HG03378 (cell line): ENCODE measurements around the gene SLC25A12.
"Not testable (repeated sequence)": the region's sequence is repeated elsewhere in the genome, so short reads cannot be mapped to it uniquely, and the experiment has no call there.

Experiments used
- ATAC-seq: cut with Tn5 transposase; IDR thresholded peaks from one replicate; pipeline ENCODE4 v1.9.1; 2021; ENCODE audit warnings: mild to moderate bottlenecking, moderate library complexity; ENCODE audit not compliant: unreplicated experiment

Gene SLC25A12

DNA sequence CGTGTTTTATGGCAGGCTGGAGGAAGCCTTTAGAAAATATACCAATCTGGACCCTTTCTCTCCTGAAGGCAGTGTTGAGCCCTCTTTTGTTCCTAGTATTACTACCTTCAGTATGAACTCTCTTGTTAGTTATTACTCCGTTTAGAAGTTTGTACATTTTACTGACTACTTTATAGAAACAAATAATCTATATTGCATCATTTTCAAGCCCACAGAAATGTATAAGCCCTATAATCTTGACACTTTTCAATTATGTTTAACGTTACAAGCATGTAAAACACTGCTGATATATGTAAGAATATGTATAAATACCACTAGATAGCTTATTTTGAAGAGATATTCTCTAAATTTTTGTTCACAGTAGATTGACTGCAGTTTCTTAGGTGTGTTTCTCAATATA is 64.0 kb downstream of the SLC25A12 start:
- ATAC-seq = no peak

DNA sequence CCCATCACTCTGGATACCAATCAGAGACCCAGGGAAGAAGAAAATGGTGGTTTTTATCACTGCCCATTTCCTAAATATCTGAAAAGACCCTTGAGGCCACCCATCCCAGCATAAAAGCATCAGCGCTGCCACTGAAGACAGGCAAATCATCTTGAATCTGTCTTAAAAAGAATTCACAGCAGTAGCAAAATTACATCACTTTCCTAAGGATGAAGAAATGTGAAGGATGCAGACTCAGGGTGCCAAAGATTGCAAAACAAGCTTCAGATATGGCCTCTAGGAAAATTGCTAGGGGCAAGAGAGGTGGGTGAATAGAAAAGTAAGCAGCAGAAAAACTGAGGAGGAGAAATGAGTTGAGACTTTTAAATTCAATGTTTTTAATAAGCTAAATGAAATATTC is 70.0 kb downstream of the SLC25A12 start:
- ATAC-seq = no peak

DNA sequence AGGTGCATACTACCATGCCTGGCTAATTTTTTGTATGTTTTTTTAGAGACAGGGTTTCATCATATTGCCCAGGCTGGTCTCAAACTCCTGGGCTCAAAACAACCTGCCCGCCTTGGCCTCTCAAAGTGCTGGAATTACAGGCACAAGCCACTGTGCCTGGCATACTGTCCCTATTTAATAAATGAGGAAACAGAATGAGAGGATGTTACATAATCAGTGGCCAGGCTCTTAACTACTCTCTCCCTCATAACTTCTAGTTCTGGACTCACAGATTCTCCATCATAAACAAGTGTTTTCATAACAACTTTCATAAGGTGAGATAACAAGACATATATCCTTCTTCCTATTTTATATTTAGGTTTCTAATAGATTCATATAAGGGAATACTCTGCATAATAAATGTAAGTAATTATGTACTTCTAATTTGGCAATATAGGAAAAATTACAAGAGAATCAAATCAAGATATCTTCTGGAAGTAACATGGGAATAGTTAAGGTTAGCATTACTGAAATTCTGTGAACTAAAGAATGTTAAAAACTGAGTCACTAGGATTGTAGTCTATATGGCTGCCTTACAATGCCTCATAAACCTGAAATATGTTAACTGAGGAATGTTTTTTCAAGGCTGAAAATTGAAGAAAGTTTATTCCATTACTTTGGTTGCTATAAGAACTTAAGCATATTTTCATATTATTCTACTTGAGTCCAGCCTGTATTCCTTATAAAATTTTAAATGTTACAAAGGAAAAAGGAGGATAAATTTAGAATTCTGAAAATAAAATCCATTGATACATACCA is 71.3 kb downstream of the SLC25A12 start:
- ATAC-seq = no peak

DNA sequence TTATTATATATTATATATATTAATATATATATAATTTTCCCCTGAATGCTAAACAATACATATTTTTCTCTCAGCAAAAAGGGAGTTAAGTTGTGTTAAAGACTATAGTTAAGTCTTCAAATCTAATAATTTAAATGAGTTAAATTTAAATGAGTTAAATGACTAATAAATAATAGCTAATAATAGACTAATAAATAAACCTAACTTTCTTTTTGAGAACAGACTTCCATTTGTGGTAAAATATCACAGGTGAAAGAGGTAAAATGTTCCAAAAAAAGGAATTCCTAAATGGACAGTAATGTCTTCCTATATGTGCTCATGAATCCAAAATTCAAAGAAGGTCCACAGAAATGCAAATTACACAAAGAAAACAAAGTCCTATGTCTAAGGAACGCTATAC is 74.6 kb downstream of the SLC25A12 start:
- no peak for ATAC-seq

DNA sequence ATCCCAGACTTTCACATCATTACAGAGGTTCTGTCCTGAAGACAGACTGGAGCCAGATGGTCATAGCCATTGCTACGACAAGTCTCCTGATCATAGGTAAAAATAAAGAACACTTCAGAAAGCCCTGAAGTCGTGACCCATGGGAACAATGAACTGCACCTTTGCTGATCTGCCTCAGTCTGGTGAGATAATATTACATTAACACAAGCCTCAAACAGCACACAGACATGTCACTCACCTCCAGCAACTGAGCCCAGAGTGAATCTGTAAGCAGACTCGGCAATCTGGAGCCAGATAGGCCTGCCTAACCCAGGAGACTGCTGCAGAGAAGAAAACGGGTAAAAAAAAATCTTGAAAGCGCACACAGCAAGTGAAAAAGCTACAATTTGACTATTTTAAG is 79.2 kb downstream of the SLC25A12 start:
- ATAC-seq = no peak

DNA sequence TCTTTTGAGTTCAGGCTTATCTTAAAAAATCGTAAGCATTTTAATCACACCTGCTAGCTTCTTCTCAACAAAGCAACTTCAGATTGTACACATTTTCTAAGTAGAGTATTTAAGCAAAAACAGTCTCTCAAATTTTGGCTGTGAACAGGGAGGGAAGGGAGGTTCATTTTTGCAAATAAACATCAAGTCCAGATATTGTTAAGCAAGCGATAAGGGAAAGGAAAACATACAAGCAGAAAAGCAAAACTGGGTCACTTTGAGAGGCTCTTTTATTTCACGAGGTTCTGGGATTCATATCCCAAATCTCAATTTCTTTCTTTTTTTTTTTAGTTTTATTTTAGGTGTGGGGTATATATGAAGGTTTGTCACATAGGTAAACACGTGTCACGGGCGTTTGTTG is 79.9 kb downstream of the SLC25A12 start:
- no peak for ATAC-seq

DNA sequence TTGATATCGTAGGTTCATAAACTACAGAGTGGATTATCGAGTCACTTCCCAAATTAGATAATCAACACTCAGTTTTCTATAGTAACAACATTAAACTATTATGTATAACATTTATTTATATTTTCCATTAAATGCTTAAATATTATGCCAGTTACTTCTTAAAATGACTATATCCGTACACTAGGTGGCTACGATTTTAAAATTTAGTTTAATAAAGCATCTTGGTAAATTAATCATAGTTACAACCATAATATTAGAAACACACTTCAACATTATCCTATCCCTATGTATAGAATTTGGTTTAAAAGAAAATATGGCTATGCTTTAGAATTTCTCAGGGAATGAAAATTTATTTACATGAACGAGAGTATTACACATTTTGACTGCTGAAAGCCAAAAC is 80.3 kb downstream of the SLC25A12 start:
- no peak for ATAC-seq

DNA sequence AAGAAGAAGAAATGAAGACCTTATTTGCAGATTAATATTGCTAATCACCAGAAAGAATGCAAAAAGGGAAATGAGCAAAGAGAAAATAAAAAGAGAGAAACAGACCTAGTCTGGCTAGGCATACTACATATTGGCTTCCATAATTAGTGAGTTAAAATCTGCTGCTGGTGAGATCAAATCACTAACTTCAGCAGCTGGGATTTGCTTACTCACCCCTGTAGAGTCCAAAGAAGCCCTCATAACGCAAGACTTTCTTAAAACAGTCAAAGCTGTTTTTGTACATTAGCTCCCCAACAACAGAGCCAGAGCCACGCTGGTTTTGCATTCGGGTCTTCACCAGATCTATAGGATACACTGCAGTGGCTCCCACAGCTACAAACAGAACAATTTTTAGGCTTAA is 80.9 kb downstream of the SLC25A12 start:
- no peak for ATAC-seq

DNA sequence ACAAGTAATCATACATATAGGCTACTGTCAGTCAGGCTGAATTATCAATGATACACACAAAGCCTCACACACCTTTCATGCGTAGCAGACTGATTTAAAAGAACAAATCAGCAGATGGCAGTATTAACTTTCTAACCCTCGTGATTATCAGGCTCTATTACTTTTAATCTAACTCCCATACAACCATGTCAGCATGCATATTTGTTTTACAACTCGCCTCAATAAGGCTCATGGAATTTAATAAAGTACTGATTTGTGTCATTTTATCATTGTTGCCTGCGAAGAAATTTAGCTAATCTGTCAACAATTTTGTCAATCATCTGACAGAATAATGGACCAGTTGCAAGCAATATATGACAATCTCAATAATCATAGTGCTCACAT is 82.8 kb downstream of the SLC25A12 start:
- no peak for ATAC-seq

DNA sequence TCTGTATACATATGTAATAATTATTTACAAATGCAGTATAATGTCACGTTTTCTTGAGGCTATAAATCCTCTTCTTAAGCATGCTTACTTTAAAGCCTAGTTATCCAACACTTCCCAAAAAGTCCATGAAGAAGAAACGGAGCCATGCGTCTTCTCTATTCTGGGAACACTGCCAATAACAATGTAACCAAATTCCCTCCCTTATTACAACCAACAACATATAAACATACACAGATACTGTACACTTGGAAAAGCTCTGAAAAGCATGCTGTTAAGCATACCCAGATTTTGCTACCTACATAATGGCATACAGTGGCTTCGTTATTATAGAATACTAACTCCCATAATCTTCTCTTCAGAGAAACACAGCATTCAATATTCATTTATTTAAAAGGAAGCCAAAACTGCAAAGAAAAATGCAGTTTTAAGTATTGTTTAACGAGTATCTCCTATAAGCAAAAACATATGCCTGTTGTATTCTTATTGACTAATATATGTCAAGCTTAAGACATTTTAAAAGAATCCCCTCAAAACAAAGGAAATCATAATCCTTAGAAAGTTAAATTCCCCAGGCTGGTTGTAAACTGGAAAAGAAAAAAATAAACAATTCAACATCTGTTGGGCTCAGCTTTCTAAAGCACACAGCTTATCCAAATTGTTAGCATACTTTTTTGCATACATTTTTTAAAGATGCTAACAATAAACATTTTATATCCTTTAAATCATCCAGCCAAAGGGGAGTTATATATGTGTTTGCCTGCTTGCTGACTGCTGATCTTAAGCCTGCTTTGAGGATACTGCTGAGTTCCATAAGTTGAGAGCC is 83.4 kb downstream of the SLC25A12 start:
- no peak for ATAC-seq

DNA sequence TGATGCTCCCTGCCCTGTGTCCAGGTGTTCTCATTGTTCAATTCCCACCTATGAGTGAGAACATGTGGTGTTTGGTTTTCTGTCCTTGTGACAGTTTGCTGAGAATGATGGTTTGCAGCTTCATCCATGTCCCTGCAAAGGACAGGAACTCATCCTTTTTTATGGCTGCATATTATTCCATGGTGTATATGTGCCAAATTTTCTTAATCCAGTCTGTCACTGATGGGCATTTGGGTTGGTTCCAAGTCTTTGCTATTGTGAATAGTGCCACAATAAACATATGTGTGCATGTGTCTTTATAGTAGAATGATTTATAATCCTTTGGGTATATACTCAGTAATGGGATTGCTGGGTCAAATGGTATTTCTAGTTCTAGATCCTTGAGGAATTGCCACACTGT is 85.2 kb downstream of the SLC25A12 start:
- ATAC-seq = not testable (repeated sequence)

DNA sequence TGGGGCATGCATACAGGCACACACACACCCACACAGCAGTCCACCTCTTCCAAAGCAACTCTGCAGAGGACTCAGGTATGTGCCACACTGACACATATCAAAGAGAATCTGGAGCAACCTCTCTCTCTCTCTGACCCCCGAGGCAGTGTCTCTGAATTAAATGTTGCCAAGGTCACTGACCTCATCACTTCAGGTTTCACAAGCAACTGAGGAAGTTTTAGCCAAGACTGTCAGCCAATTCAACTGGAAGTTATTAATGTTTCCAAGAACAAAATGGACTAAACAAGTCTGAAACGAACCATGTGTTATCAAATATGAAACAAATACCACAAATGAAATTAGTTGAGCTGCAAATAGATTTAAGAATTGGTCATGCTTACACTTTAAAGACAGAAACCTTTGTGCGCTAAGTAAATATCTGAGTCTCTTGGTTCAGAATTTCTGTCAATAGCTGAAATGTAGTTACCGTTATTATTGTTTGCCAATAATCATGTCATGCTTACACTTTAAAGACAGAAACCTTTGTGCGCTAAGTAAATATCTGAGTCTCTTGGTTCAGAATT is 86.1 kb downstream of the SLC25A12 start:
- ATAC-seq = no peak

DNA sequence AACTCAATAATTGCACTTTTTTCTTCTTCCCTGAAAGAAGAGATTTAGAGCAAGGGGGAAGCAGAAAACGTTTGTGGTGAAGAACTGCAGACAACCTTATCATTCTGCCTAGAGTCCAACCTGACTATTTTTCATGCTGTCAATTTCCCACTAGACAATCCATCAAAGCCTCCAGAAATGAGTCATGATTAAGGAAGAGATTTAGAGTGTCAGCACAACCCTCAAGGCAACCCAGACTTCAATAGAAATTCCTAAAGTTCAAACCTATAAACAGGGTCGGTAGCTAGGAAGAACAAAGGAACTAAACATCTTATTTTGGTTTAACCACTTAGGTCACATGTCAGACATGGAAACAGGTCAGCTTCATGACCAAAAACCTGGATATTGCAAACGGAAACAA is 86.9 kb downstream of the SLC25A12 start:
- no peak for ATAC-seq

DNA sequence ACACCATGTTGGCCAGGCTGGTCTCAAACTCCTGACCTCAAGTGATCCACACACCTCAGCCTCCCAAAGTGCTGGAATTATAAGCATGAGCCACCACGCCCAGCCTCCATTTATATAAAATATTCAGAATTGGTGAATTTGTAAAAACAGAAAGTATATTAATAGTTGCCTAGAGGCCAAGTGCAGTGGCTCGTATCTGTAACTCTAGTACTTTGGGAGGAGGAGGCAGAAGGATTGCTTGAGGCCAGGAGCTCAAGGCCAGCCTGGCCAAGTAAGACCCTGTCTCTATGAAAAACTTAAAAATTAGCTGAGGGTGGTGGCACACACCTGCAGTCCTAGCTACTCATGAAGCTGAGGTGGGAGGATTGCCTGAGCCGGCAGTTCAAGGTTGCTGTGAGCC is 89.6 kb downstream of the SLC25A12 start:
- no peak for ATAC-seq

DNA sequence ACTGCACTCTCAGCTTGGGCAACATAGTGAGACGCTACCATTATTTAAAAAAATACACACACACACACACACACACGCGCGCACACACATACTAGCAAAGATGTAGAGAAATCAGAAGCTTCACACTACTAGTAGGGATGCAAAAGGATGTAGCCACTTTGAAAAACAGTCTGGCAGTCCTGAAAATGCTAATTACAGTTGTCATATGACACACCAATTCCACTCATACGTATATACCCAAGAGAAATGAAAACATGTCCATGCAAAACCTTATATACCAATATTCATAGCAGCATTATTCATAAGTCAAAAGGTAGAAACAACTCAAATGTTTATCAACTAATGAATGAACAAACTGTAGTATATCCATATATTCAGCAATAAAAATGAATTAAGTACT is 90.3 kb downstream of the SLC25A12 start:
- no peak for ATAC-seq

DNA sequence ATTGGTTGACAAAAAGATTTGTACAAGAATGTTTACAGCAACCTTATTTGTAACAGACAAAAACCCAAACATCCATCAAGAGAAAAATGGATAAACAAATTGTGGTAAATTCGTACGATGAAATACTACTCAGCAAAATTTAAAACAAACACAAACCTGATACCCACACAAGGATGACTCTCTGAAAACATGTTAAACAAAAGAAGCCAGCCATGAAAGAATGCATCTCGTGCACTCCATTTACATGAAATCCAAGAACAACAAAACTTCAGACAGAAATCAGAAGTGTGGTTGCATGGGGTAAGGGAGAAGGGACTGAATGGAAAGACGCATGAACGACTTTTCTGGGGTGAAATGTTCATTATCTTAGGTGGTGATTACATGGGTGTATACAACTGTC is 93.4 kb downstream of the SLC25A12 start:
- ATAC-seq = no peak

DNA sequence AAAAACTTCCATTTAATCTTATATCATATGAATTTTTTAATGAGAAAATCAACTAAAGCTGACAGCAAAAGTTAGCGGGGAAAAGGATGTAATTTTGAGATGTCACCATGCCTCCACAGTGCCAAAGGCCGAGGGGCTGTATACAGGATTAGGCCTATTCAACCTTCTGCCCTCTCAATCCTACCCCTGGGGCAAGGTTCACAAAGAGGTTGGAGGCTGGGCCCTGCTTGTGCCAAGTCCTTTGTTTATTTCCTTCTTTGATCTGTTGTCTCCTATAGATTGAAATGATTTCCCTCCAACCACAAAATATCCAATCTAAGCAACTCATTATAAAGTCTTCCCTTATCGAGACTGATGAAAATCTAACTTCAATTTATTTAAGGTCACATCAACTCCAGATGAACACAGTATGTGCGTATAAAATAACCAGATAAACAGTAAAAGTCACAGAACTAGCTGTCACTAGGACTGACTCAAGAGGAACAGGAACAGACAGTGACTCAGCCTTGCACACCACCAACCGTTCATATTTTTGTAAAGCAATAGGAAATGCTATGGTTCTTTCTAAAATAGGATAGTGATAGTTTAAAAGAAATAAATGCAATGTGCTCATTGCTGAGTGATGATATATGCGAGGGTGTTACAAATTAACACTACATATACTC is 95.8 kb downstream of the SLC25A12 start:
- no peak for ATAC-seq

DNA sequence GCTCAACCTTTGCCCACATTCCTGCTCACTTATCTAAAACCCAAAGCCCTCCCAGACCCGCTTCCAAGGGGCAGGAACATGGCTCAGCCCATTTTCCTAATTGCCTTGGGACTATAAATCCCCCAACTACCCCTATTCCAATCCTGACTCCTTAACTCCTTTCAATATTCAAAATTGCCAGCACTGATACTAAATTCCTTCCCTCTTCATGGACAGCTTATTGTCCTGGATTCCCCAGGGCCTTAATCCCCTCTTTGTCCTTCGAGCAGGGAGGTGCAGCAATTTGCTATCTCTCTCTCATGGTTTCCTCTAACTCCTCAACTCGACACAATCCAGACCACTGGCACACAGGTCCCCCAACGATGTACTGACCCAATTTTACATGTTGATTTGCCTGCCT is 99.1 kb downstream of the SLC25A12 start:
- ATAC-seq = no peak

DNA sequence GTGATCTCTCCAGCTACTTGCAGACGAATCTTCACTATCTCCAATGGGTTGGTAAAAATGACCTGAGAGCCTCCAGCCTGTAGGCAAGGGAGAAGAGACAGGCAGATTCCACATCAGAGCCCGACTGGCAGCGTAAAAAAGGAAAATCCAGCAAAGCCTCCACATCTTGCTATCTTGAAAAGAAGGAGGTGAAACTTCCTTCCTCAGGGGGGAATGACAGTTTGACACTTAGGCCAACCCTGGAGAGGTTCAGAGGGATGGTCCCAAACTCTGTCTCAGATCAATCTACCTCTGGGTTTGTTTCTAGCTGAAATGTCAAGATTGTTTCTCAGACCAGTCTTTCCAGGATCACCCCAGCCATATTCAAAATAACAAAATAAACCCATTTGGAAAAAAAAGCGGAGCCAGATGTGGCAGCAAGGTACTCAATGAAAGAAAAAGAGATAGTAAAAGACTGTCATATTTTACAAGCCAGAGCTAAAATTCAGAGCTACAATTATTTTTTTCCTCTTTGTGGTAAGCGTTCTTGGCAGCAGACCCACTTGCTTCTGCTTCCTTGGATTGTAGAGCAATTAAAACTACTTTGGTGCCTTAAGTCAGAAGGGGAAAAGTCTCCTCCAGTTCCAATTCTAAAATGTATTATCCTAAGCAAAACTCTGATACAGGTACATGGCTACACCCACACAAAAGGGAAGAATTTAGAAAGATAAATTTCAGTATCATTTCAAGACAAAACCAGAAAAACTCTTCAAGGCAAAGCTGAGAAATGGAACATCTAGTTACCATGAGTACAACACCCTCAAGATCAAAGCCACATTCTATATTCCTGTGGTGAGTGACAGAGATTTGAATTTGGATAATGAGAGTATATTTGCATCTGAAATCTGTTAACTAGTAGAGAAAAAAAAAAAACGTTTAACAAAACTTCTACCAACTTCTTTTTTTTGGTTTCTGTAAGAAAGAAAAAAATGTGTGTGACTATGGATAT is 100.1 kb downstream of the SLC25A12 start:
- no peak for ATAC-seq

DNA sequence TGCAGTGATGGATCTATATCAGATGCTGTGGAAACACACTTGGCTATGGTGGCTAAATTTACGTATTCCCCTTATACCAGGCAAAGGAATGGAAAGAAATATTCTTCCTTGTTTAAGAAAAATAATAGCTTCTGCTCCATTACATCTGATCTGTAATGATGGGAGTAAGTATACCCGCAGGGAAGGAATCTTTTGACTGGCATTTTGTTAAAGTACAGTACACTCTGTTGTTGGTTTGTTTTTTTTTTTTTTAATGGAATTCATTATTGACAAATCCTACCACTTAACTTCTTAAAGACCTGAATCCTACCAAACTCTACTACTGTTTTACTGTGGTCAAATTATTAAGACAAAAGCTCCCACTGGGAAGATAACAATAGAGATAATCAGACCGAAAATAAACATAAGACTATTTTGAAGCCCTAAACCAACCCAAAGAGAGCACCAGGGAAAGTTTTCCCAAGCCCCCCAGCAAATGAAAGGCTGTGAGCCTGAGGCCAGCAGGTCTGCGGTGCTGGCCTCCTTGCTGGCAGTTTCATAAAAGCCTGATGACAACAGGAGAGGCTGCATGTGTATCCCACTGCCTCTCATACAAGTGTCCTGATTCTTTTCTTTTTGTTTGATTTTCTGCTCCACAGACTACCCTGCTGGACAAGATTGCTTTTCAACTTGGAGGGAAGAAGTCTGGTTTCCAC is 101.0 kb downstream of the SLC25A12 start:
- no peak for ATAC-seq
